Measurements from ENCODE around the gene TMEM30A.

TMEM30A gene

GRCh38 chr6:75291744-75292143 is 7.2 kb upstream of the TMEM30A start:
- DNase-seq (ENCODE audit: low spot score), result no peak

- no peak for DNase-seq (ENCODE audit: low spot score)
These were observed 6.7 kb upstream of the TMEM30A start for GRCh38 chr6:75291331-75291730.

GRCh38 chr6:75290136-75290945 is 5.7 kb upstream of the TMEM30A start:
- DNase-seq (ENCODE audit: low spot score), result no peak

GRCh38 chr6:75288023-75288422 is 3.4 kb upstream of the TMEM30A start:
- no peak for DNase-seq (ENCODE audit: low spot score)

GRCh38 chr6:75287424-75287823 is 2.8 kb upstream of the TMEM30A start:
- no peak for DNase-seq (ENCODE audit: low spot score)

DNA sequence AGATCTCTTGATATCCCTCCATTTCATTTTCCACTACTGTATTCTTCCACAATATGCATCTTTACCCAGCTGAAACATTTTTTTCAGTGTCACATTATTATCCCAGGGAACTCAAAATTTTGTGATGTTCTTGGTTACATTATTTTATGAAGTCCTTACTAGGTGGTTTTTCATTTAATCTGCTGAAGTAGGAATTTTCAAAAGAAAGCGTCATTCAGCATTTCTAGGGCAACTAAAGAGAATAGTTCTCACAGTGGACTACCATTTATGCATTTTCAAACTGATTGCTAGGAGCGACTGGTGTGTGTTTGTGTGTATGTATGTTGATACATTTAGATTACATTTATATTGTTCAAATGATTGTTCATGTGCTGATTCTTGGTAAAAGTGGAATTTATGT is 2.4 kb upstream of the TMEM30A start:
- DNase-seq (ENCODE audit: low spot score), result no peak

- no peak for DNase-seq (ENCODE audit: low spot score)
These were observed 669 bp upstream of the TMEM30A start for GRCh38 chr6:75285283-75285639.

GRCh38 chr6:75283907-75284631 is 523 bp downstream of the TMEM30A start:
- DNase-seq (ENCODE audit: low spot score), result no peak

DNA sequence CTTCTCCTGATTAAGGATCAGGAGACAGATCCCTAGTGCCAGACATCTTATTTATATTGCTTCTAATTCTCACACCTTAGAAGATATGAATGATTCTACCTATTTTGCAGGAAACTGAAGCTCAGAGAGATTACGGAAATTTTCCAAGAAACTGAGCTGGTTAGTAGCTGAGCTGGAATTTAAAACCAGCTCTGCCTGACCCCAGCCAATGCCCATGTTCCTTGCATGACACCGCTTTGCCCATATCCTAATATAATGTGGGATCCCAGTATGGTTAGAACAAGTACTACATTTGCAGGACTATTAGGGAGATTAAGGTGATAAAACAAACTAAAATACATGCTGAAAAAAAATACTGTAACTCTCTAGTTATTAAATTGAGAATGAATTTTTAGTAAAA is 1.9 kb downstream of the TMEM30A start:
- DNase-seq (ENCODE audit: low spot score), result no peak

- no peak for DNase-seq (ENCODE audit: low spot score)
These were observed 2.9 kb downstream of the TMEM30A start for GRCh38 chr6:75281653-75282052.

DNA sequence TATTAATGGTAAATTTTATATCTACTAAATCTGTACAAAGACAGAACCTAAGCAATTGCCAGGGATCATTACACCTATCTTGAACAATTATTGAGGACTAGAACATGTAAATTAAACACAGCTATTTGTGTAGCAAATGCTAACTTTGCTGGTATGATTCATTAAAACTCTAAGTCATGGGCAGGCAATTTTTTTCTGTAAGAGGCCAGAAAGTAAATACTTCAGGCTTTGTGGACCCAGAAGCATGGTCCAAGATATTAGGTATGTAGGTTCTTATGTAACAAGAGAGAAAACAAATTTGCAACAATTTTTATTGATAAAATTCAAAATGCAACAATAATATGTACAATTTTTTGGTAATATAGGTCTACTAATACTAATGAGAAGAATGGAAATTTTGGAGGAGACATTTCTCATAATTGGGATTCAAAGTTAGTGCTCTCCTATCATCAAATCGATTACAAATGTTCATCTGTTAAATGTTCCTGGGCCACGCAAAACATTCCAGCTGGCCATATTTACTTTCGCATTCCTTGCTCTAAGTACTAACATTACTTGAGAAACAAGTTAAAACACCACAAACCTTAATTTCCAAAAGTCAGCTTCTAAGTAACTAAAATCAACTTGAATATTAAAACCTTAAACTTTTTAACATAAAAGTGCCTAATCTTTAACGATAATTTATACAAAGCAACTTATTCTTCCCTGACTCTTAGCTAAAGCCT is 4.3 kb downstream of the TMEM30A start:
- no peak for DNase-seq (ENCODE audit: low spot score)

DNA sequence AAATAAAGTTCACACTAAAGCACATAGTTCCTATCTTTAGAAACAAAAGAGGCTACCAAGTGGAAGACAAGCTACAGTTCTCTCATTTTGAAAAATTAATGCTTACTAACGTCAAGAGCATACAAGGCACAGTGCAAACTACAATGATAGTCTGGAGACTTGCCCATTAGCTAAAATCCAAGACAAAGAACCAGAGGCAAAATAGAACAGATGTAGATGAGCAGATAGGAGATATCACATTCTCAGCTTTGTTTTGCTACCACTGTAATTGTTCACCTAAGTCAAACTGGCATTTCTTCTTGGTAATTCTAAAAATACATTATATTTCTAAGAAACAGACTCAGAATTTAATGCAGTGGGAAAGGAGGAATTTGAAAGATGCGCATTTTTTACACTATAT is 5.2 kb downstream of the TMEM30A start:
- no peak for DNase-seq (ENCODE audit: low spot score)

DNA sequence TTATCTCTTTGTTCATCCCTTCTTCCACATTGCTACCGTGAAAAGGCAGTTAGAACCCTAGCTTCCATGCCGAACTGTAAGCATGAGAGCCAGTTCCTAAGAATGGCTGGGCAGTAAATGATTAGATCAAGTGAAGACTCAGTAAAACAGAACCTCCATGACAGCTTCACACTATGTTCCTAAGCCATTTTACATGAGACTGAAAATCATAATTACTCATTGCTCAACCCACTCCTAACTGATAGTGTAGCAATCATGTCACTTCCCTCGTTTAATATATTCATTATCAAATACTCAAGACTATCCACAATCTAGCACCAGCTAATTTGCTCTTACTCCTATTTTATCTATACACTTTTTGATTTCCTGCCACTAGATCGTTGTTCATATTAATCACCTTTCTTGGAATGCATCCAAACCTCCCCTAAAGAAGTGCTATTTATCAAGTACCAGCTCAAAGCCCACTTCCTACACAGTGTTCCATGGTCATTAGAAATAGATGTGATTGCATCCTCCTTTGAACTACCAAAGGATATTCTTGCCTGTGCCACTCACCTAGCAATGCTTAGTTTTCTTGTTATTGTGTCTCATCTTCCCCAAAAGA is 6.0 kb downstream of the TMEM30A start:
- DNase-seq (ENCODE audit: low spot score), result no peak

- DNase-seq (ENCODE audit: low spot score), result no peak
These were observed 9.5 kb downstream of the TMEM30A start for GRCh38 chr6:75275067-75275466.

DNA sequence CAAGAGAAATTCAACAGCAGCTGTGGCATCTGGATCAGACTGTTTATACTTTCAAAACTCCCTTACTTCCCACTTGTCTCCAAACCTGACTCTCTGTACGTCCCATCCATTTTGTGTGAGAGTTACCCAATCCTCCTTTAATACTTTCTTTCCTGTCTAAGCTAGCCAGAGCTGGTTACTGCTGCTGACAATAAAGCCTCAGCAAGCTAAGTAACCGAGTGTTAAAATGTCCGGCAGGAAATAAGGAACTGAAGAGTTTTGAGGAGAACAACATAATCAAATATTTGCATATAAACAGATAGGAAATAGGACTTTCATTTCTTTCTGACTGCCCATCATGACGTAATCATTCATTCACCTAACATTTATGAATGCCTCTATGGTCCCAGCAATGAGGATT is 11.6 kb downstream of the TMEM30A start:
- DNase-seq (ENCODE audit: low spot score), result no peak

DNA sequence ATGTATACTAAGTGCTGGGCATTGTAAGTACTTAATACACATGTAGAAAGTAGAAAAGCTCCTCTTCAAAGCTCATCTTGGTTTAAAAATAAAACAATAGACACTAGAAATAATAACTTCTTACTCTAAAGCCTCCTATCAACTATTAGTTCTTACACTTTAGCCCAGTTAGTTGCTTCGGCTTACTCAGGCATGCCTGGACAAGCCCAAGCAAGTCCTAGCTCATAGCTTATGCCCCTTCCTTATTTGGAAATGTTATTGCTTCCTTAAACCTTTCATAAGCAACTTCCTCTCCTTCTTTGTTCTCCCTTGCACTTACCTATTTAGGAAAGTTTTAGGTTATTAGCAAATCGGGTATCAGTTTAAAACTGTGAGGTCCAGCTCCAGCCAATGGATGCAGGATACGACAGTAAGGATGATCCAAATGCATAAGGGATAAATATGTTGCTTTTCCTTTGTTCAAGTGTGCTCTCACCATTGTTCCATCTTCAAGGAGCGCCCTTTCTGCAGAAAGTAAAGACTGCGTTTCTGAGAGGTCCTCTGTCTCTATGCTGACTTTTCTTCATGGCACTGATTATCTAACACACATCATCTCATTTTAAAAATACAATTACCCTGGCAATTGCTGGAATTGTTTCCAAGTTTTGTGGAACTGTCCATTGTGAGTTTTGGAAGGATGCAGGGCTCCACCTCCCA is 12.3 kb downstream of the TMEM30A start:
- DNase-seq (ENCODE audit: low spot score), result no peak

- DNase-seq (ENCODE audit: low spot score), result no peak
These were observed 15.6 kb downstream of the TMEM30A start for GRCh38 chr6:75268988-75269354.

GRCh38 chr6:75268121-75268987 is 16.2 kb downstream of the TMEM30A start:
- no peak for DNase-seq (ENCODE audit: low spot score)

GRCh38 chr6:75267461-75267860 is 17.1 kb downstream of the TMEM30A start:
- DNase-seq (ENCODE audit: low spot score), result no peak

DNA sequence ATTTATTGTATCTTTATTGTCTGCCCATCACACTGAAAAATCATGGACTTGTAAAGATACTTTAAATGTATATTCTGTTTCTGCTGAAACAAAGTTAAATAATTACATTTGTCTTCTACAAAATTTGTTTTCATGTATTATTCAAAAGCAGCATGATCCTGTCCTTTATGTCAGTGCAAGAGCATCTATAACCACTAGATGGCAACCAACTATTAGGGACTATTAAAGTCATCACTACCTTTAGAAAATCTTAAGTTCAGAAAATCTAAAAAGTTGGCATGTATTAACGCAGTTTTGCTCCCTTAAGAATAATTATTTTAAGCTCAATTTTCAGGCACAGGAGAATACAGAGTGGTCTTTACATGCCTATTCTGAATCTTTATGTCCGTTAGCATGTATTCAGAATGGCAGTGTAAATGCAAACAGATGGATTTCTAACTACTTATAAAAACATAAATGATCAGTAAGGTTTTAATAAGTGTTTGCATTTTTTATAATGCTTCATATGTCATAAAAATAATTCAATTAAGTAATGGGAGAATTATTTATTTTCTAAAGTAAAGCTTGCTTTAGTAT is 17.8 kb downstream of the TMEM30A start:
- DNase-seq (ENCODE audit: low spot score), result peak; percentile 42

- no peak for DNase-seq (ENCODE audit: low spot score)
These were observed 21.2 kb downstream of the TMEM30A start for GRCh38 chr6:75263401-75263750.

All from CD4-positive, alpha-beta T cell treated with Interleukin-15 for 4 hours (primary cell).